Measurements from ENCODE around the gene AP3D1.

- TF ChIP-seq CTCF (IDR thresholded peaks at IDR 0.05; ENCODE audit: insufficient read depth, low read depth, low read length) (no peak), EZH2 (IDR thresholded peaks at IDR 0.05; ENCODE audit: insufficient read depth, low read length) (no peak)
These were observed 48.2 kb downstream of the AP3D1 start for GRCh38 chr19:2103045-2103707.

Measured in astrocyte (in vitro differentiated cells and primary cell).